K562 (cell line): Measurements from ENCODE around the gene DYNC1H1. TPM values are rescaled to one million over a fixed set of nuclear protein-coding genes. Genes with fewer than 3 reads are reported as not detected.
A peak's percentile ranks its signal among the peaks of the same experiment; 100 is the strongest.

Experiments used
- ARID1B ChIP-seq: fragments of 450-650 bp; IDR thresholded peaks from 2 replicates; pipeline ENCODE4 v1.6.1; 2016; ENCODE audit warnings: antibody characterized with exemption, mild to moderate bottlenecking, inconsistent platforms
- KHSRP ChIP-seq: fragments of 450-650 bp; IDR thresholded peaks from 2 replicates; pipeline ENCODE4 v1.6.1; 2017
- MAFK ChIP-seq: IDR thresholded peaks from 2 replicates; pipeline ENCODE4 v1.6.1; 2011; ENCODE audit warnings: low read length, improper control_type of control experiment
- MED1 ChIP-seq: sonication (generic); formaldehyde crosslinking; IDR thresholded peaks from 2 replicates; pipeline ENCODE4 v1.8.1; 2023; ENCODE audit warnings: missing genetic modification reagents, borderline replicate concordance
- MYC ChIP-seq, 2 experiments: fragments of 250-450 bp in 1 of 2; sonication (Bioruptor Pico) in 1 of 2; IDR thresholded peaks; 2 replicates each; pipeline versions ENCODE4 v1.5.1 to v1.6.1; 2012 to 2021; ENCODE audit warnings: low read depth in 2 of 2, borderline replicate concordance in 1 of 2, improper control_type of control experiment in 1 of 2, low read length in 1 of 2, mild to moderate bottlenecking in 1 of 2, moderate library complexity in 1 of 2
- SAFB ChIP-seq: fragments of 200-400 bp; formaldehyde crosslinking; IDR thresholded peaks from 2 replicates; pipeline ENCODE4 v1.6.1; 2017; ENCODE audit warnings: low read depth, low read length, borderline replicate concordance
- SIN3A ChIP-seq, 2 experiments: fragments of 150-350 bp in 1 of 2; IDR thresholded peaks; 2 replicates each; pipeline ENCODE4 v1.6.1; 2011 to 2016; ENCODE audit warnings: borderline replicate concordance in 2 of 2, low read depth in 2 of 2, low read length in 2 of 2, mild to moderate bottlenecking in 2 of 2, moderate library complexity in 2 of 2; ENCODE audit not compliant: control insufficient read depth in 1 of 2
- SP2 ChIP-seq: IDR thresholded peaks from 2 replicates; pipeline ENCODE4 v1.6.1; 2011; ENCODE audit warnings: mild to moderate bottlenecking, low read depth, low read length, moderate library complexity; ENCODE audit not compliant: poor library complexity, severe bottlenecking; ENCODE audit errors: extremely low read depth
- ZBED1 ChIP-seq: IDR thresholded peaks from 2 replicates; pipeline ENCODE4 v1.6.1; 2014
- ZNF197 ChIP-seq: fragments of 200-800 bp; sonication (Bioruptor generic); IDR thresholded peaks from 2 replicates; pipeline ENCODE4 v1.6.1; 2016; ENCODE audit warnings: low read depth, missing genetic modification characterization, missing compliant biosample characterization
- ZNF436 ChIP-seq: fragments of 250-450, 450-650 bp; sonication (Bioruptor Pico); formaldehyde crosslinking; IDR thresholded peaks from 2 replicates; pipeline ENCODE4 v1.7.0; 2020; ENCODE audit warnings: mild to moderate bottlenecking
- ZNF696 ChIP-seq: fragments of 250-450 bp; sonication (Bioruptor Pico); conservative IDR thresholded peaks from 2 replicates; pipeline ENCODE4 v1.4.0; 2020; ENCODE audit warnings: mild to moderate bottlenecking, moderate library complexity
- polyA plus RNA-seq, 8 experiments: library from polyadenylated mRNA; depleted of rRNA in 4 of 8; stranded (reverse) in 5 of 8; unstranded in 3 of 8; fragments of >200 nt; fragmentation: Nextera tagmentation in 2 of 8; fragmentation: Illumina TruSeq in 1 of 8; extraction: Ambion mirVana in 2 of 8; extraction: Trizol in 1 of 8; gene quantifications; 2 replicates each; pipeline versions ENCODE4 v1.2.1 to v1.2.3, GENCODE V29; 2011 to 2014; ENCODE audit warnings: inconsistent platforms in 1 of 8, missing spikeins in 1 of 8
- total RNA-seq, 7 experiments: library from RNA; depleted of rRNA in 6 of 7; stranded (reverse); fragments of >200 nt in 6 of 7; fragmentation: Illumina TruSeq in 2 of 7; extraction: Trizol in 2 of 7; gene quantifications; 2 replicates each; pipeline versions ENCODE4 v1.2.1 to v1.2.3, GENCODE V29; 2011 to 2021; ENCODE audit warnings: low replicate concordance in 1 of 7
- TF ChIP-seq, protein P1 (sequence below), 2 experiments: fragments of 450-650 bp; formaldehyde crosslinking in 1 of 2; IDR thresholded peaks; 2 replicates each; pipeline versions ENCODE4 v1.4.0 to v1.6.1; 2014 to 2020; ENCODE audit warnings: mild to moderate bottlenecking in 2 of 2, borderline replicate concordance in 1 of 2, low read depth in 1 of 2
- TF ChIP-seq, protein P2 (sequence below): fragments of 450-650 bp; IDR thresholded peaks from 2 replicates; pipeline ENCODE4 v1.6.1; 2016
- TF ChIP-seq, protein P3 (sequence below): sonication (generic); formaldehyde crosslinking; IDR thresholded peaks from 2 replicates; pipeline ENCODE4 v1.8.1; 2023; ENCODE audit warnings: mild to moderate bottlenecking, missing genetic modification reagents, moderate library complexity

Gene DYNC1H1
- total and polyA plus RNA-seq, 9 of the 15 experiments (the other 6 are each of a cell fraction or from before 2014, with no cell fraction given) = 31.9 to 335 (median 115) TPM

DNA sequence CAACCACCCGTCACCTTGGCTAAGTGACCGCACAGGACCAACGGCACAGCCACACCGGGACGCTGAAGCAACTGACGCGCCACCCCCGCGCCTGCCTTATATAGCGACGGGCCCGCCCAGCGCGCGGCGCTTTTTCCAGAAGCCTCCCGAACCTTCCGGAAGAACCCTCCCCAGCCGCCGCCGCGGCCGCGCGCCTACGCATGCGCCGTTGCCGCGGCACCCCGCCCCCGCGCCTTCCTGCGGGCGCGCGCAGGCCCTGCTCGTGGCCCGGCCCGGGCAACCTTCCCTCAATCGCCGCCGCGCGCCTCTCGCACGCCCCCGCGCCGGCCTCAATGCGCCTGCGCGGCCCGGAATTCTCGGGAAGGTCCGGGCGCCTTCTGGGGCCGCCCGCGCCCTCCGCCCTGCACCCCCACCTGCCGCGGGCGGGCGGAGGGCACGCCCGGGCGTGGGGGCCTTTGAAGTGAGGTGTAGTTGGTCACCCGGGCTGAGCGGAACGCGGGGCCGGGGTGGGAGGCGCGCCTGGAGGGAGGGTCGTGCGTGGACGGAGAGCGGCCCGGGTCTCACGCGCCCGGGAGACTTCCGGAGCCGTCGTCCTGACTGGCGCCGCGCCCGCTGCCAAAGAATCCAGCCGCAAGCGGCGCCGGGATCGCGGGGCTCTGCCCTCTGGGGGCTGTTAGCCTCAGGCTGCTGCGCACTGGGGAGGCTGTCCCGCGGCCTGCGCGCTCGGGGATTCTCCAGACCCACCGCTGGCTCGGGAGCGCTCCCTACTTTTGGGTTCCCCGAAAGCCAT lies 122.8 kb downstream of the DYNC1H1 start, which contains the start of gene HSP90AA1 (continued):
- peak; percentile 67 for TF ChIP-seq MYC (IDR thresholded peaks at IDR 0.05; ENCODE audit: low read depth, low read length)
- peak; percentile 55; the same call in 1 of the 2 replicates for TF ChIP-seq MYC (CRISPR knock-in tag; IDR thresholded peaks at IDR 0.05; ENCODE audit: borderline replicate concordance, low read depth)
- peak; percentile 51; the same call in 1 of the 2 replicates for TF ChIP-seq SAFB
- TF ChIP-seq, protein P1, sequence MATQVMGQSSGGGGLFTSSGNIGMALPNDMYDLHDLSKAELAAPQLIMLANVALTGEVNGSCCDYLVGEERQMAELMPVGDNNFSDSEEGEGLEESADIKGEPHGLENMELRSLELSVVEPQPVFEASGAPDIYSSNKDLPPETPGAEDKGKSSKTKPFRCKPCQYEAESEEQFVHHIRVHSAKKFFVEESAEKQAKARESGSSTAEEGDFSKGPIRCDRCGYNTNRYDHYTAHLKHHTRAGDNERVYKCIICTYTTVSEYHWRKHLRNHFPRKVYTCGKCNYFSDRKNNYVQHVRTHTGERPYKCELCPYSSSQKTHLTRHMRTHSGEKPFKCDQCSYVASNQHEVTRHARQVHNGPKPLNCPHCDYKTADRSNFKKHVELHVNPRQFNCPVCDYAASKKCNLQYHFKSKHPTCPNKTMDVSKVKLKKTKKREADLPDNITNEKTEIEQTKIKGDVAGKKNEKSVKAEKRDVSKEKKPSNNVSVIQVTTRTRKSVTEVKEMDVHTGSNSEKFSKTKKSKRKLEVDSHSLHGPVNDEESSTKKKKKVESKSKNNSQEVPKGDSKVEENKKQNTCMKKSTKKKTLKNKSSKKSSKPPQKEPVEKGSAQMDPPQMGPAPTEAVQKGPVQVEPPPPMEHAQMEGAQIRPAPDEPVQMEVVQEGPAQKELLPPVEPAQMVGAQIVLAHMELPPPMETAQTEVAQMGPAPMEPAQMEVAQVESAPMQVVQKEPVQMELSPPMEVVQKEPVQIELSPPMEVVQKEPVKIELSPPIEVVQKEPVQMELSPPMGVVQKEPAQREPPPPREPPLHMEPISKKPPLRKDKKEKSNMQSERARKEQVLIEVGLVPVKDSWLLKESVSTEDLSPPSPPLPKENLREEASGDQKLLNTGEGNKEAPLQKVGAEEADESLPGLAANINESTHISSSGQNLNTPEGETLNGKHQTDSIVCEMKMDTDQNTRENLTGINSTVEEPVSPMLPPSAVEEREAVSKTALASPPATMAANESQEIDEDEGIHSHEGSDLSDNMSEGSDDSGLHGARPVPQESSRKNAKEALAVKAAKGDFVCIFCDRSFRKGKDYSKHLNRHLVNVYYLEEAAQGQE (IDR thresholded peaks at IDR 0.05; ENCODE audit: borderline replicate concordance) = peak; percentile 5; the same call in 1 of the 2 replicates
- TF ChIP-seq, protein P1 (CRISPR knock-in tag; IDR thresholded peaks at IDR 0.05; ENCODE audit: low read depth) = no peak; the same call in 1 of the 2 replicates
- TF ChIP-seq, protein P2, sequence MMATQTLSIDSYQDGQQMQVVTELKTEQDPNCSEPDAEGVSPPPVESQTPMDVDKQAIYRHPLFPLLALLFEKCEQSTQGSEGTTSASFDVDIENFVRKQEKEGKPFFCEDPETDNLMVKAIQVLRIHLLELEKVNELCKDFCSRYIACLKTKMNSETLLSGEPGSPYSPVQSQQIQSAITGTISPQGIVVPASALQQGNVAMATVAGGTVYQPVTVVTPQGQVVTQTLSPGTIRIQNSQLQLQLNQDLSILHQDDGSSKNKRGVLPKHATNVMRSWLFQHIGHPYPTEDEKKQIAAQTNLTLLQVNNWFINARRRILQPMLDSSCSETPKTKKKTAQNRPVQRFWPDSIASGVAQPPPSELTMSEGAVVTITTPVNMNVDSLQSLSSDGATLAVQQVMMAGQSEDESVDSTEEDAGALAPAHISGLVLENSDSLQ = peak; percentile 8; the same call in 1 of the 2 replicates
- TF ChIP-seq SIN3A (IDR thresholded peaks at IDR 0.05; ENCODE audit: borderline replicate concordance in 2 of 2, control insufficient read depth in 1 of 2, low read depth in 2 of 2, low read length in 2 of 2) = peak; percentile 39 to 87; a peak in 2 of 4 replicates
- TF ChIP-seq MED1 (CRISPR knock-in tag) = no peak; the same call in 1 of the 2 replicates
- no peak for TF ChIP-seq KHSRP
- TF ChIP-seq SP2 = no peak
- TF ChIP-seq ZNF436 = no peak
- no peak for TF ChIP-seq ZNF696 (CRISPR knock-in tag)
- peak; percentile 92; the same call in 1 of the 2 replicates for TF ChIP-seq ZBED1
- no peak for TF ChIP-seq MAFK
- TF ChIP-seq, protein P3, sequence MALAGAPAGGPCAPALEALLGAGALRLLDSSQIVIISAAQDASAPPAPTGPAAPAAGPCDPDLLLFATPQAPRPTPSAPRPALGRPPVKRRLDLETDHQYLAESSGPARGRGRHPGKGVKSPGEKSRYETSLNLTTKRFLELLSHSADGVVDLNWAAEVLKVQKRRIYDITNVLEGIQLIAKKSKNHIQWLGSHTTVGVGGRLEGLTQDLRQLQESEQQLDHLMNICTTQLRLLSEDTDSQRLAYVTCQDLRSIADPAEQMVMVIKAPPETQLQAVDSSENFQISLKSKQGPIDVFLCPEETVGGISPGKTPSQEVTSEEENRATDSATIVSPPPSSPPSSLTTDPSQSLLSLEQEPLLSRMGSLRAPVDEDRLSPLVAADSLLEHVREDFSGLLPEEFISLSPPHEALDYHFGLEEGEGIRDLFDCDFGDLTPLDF (CRISPR knock-in tag) = no peak
- peak; percentile 55; the same call in 1 of the 2 replicates for TF ChIP-seq ZNF197
- TF ChIP-seq ARID1B = 0 out of 2 replicates have a peak, but pooled peaks have one; percentile 6
